GOT3 (cell line): ENCODE data around the gene RALB.
"Not testable (repeated sequence)": the region's sequence is repeated elsewhere in the genome, so short reads cannot be mapped to it uniquely, and the experiment has no call there.

Experiments used
- DNase-seq: peaks from one replicate; lab custom pipeline; 2025; ENCODE audit warnings: mixed read lengths; lab: John Stamatoyannopoulos, UW

The RALB gene

GRCh38 chr2:120243211-120243610 lies 9.4 kb upstream of the RALB start:
- no peak for DNase-seq

GRCh38 chr2:120243875-120244553 lies 8.6 kb upstream of the RALB start:
- no peak for DNase-seq

GRCh38 chr2:120244656-120245519 lies 7.8 kb upstream of the RALB start:
- no peak for DNase-seq

- DNase-seq = no peak
Observed at GRCh38 chr2:120245520-120246332, 6.9 kb upstream of the RALB start.

- DNase-seq = no peak
Observed at GRCh38 chr2:120246546-120247300, 5.9 kb upstream of the RALB start.

- no peak for DNase-seq
Observed at GRCh38 chr2:120247851-120248250, 4.8 kb upstream of the RALB start.

- no peak for DNase-seq
Observed at GRCh38 chr2:120250640-120251039, 2.0 kb upstream of the RALB start.

- DNase-seq = no peak
Observed at GRCh38 chr2:120251078-120251477, 1.6 kb upstream of the RALB start.

GRCh38 chr2:120251880-120252224 lies 800 bp upstream of the RALB start:
- no peak for DNase-seq

- peak; percentile 73 for DNase-seq
Observed at GRCh38 chr2:120253021-120253882, 600 bp downstream of the RALB start.

- DNase-seq = no peak
Observed at GRCh38 chr2:120254178-120254577, 1.5 kb downstream of the RALB start.

GRCh38 chr2:120255071-120255470 lies 2.4 kb downstream of the RALB start:
- DNase-seq = no peak

GRCh38 chr2:120255986-120256650 lies 3.5 kb downstream of the RALB start:
- no peak for DNase-seq

GRCh38 chr2:120256651-120257000 lies 4.0 kb downstream of the RALB start:
- no peak for DNase-seq

GRCh38 chr2:120257522-120257921 lies 4.9 kb downstream of the RALB start:
- no peak for DNase-seq

GRCh38 chr2:120258196-120258595 lies 5.5 kb downstream of the RALB start:
- no peak for DNase-seq

- DNase-seq = not testable (repeated sequence)
Observed at GRCh38 chr2:120259939-120260338, 7.3 kb downstream of the RALB start.

- no peak for DNase-seq
Observed at GRCh38 chr2:120260736-120261135, 8.1 kb downstream of the RALB start.

GRCh38 chr2:120261387-120262006 lies 8.8 kb downstream of the RALB start:
- no peak for DNase-seq

- DNase-seq = no peak
Observed at GRCh38 chr2:120262150-120262549, 9.5 kb downstream of the RALB start.
